Activated B cell treated with CpG ODN at 0.5 μM for 24 hours (primary cell): ENCODE data around the gene BANP. TPM values are rescaled to one million over a fixed set of nuclear protein-coding genes. Genes with fewer than 3 reads are reported as not detected.
"Not testable (repeated sequence)": the region's sequence is repeated elsewhere in the genome, so short reads cannot be mapped to it uniquely, and the experiment has no call there.

ENCODE experiments used
- ATAC-seq: fragments of 200-7000 bp; cut with Tn5 transposase; one replicate; pipeline ENCODE4 v1.10.0; 2021; ENCODE audit warnings: low read depth, mild to moderate bottlenecking, moderate library complexity
- CTCF ChIA-PET: fragments of 350-600 bp; sonication (Branson Sonifier 250); formaldehyde crosslinking; loops from one replicate; lab custom pipeline; 2021; ENCODE audit warnings: antibody characterized with exemption; lab: Charles Lee
- POLR2A ChIA-PET: fragments of 350-600 bp; sonication (Branson Sonifier 250); formaldehyde crosslinking; loops from one replicate; lab custom pipeline; 2021; ENCODE audit warnings: antibody characterized with exemption; lab: Charles Lee
- DNase-seq: peaks from one replicate; pipeline ENCODE4 v3.0.0; 2022
- H3K27ac Mint-ChIP-seq: one replicate; pipeline ENCODE4 v1.8.0; 2020; ENCODE audit warnings: mixed read lengths
- H3K27me3 Mint-ChIP-seq: one replicate; pipeline ENCODE4 v1.8.0; 2021; ENCODE audit warnings: mixed read lengths
- H3K36me3 Mint-ChIP-seq: one replicate; pipeline ENCODE4 v1.8.0; 2021; ENCODE audit warnings: low read depth, mixed read lengths
- H3K4me1 Mint-ChIP-seq: one replicate; pipeline ENCODE4 v1.8.0; 2021; ENCODE audit warnings: mixed read lengths
- H3K4me3 Mint-ChIP-seq: one replicate; pipeline ENCODE4 v1.8.0; 2020; ENCODE audit warnings: mild to moderate bottlenecking, mixed read lengths
- H3K9me3 Mint-ChIP-seq: one replicate; pipeline ENCODE4 v1.8.0; 2020; ENCODE audit warnings: mixed read lengths
- CTCF ChIP-seq: fragments of 200-600 bp; IDR thresholded peaks from one replicate; pipeline ENCODE4 v1.8.0; 2022; ENCODE audit warnings: antibody characterized with exemption, mild to moderate bottlenecking
- intact Hi-C: fragments of 100-400 bp; cut with micrococcal nuclease; formaldehyde crosslinking; loops from one replicate; pipeline ENCODE4 v1.15.1; 2024
- total RNA-seq: library from RNA; stranded (reverse); gene quantifications from 2 replicates; pipeline ENCODE4 v1.2.3, GENCODE V29; 2022

The BANP gene
- total RNA-seq, 1 donor from 2014 or later: 72.3 TPM

GRCh38 chr16:87995644-87996043 lies 44.4 kb downstream of the BANP start:
- TF ChIP-seq CTCF: no peak
- no peak overlapping the region for H3K4me3 Mint-ChIP-seq
- H3K27me3 Mint-ChIP-seq: no peaks in the 10 kb centered on the region
- intact Hi-C loops: no loop called here
- DNase-seq: no peak
- no peak overlapping the region for H3K27ac Mint-ChIP-seq
- CTCF ChIA-PET: no interaction called here
- POLR2A ChIA-PET: no interaction called here
- peaks cover 60% of the 10 kb centered on the region for H3K36me3 Mint-ChIP-seq
- ATAC-seq: no peak
- H3K9me3 Mint-ChIP-seq: no peaks in the 10 kb centered on the region
- H3K4me1 Mint-ChIP-seq: no peaks in the 10 kb centered on the region

- no peaks in the 10 kb centered on the region for H3K27me3 Mint-ChIP-seq
- no peaks in the 10 kb centered on the region for H3K9me3 Mint-ChIP-seq
- no peak for ATAC-seq
- intact Hi-C loops: no loop called here
- ChIA-PET CTCF (no interaction called here), POLR2A (no interaction called here)
- H3K4me3 Mint-ChIP-seq: no peak overlapping the region
- DNase-seq: no peak
- peaks cover 55% of the 10 kb centered on the region for H3K36me3 Mint-ChIP-seq
- no peak for TF ChIP-seq CTCF
- H3K27ac Mint-ChIP-seq: no peak overlapping the region
- no peaks in the 10 kb centered on the region for H3K4me1 Mint-ChIP-seq
Measured at GRCh38 chr16:87996962-87997880, 46.0 kb downstream of the BANP start.

GRCh38 chr16:87998184-87998793 lies 47.1 kb downstream of the BANP start:
- ATAC-seq, intact Hi-C loops, H3K27me3 Mint-ChIP-seq, H3K4me1 Mint-ChIP-seq, H3K4me3 Mint-ChIP-seq, H3K9me3 Mint-ChIP-seq, CTCF ChIA-PET, POLR2A ChIA-PET, DNase-seq, H3K27ac Mint-ChIP-seq: not testable (repeated sequence)
- H3K36me3 Mint-ChIP-seq: peaks cover 55% of the 10 kb centered on the region

GRCh38 chr16:87998992-87999391 lies 47.8 kb downstream of the BANP start:
- CTCF ChIA-PET, intact Hi-C loops, H3K4me3 Mint-ChIP-seq, H3K27ac Mint-ChIP-seq, POLR2A ChIA-PET, H3K4me1 Mint-ChIP-seq, ATAC-seq, H3K9me3 Mint-ChIP-seq, DNase-seq, H3K27me3 Mint-ChIP-seq: not testable (repeated sequence)
- H3K36me3 Mint-ChIP-seq: peaks cover 57% of the 10 kb centered on the region

- H3K4me1 Mint-ChIP-seq: peaks cover 20% of the 10 kb centered on the region
- DNase-seq (peak; percentile 2), ATAC-seq (no peak)
- H3K36me3 Mint-ChIP-seq: peaks cover 65% of the 10 kb centered on the region
- intact Hi-C loops: no loop called here
- ChIA-PET CTCF (no interaction called here), POLR2A (no interaction called here)
- H3K27me3 Mint-ChIP-seq: no peaks in the 10 kb centered on the region
- H3K9me3 Mint-ChIP-seq: no peaks in the 10 kb centered on the region
- no peak overlapping the region for H3K4me3 Mint-ChIP-seq
- no peak overlapping the region for H3K27ac Mint-ChIP-seq
- no peak for TF ChIP-seq CTCF
Measured at GRCh38 chr16:88002211-88002610, 51.0 kb downstream of the BANP start.

- no peak for TF ChIP-seq CTCF
- POLR2A ChIA-PET: no interaction called here
- Mint-ChIP-seq H3K9me3 (no peaks in the 10 kb centered on the region), H3K27me3 (no peaks in the 10 kb centered on the region), H3K4me3 (no peak overlapping the region), H3K4me1 (peaks cover 20% of the 10 kb centered on the region), H3K36me3 (peaks cover 67% of the 10 kb centered on the region), H3K27ac (no peak overlapping the region)
- ATAC-seq (no peak), DNase-seq (peak; percentile 6)
- intact Hi-C loops: no loop called here
- CTCF ChIA-PET: no interaction called here
Measured at GRCh38 chr16:88002749-88003148, 51.5 kb downstream of the BANP start.
